HEK293 (cell line): ENCODE data around the gene CHMP6.
"Not testable (repeated sequence)": the region's sequence is repeated elsewhere in the genome, so short reads cannot be mapped to it uniquely, and the experiment has no call there.

Experiments
- PBX3 ChIP-seq: sonication (generic); formaldehyde crosslinking; IDR thresholded peaks from 2 replicates; pipeline ENCODE4 v1.8.1; 2022; ENCODE audit warnings: mild to moderate bottlenecking, moderate library complexity, missing genetic modification reagents
- ZNF76 ChIP-seq: fragments of 450-650 bp; formaldehyde crosslinking; IDR thresholded peaks from 2 replicates; pipeline ENCODE4; 2016; ENCODE audit warnings: low read depth, missing biosample characterization, missing genetic modification characterization, borderline replicate concordance
- TF ChIP-seq, protein P1 (sequence below): fragments of 450-650 bp; formaldehyde crosslinking; IDR thresholded peaks from 2 replicates; pipeline ENCODE4 v1.5.1; 2016; ENCODE audit warnings: missing biosample characterization, missing genetic modification characterization
- TF ChIP-seq, protein P2 (sequence below): fragments of 450-650 bp; formaldehyde crosslinking; IDR thresholded peaks from 2 replicates; pipeline ENCODE4 v1.5.1; 2016; ENCODE audit warnings: missing biosample characterization, missing genetic modification characterization

- TF ChIP-seq ZNF76 (tag by site-specific recombination); PBX3 (CRISPR knock-in tag): not testable (repeated sequence)
- TF ChIP-seq, protein P1, sequence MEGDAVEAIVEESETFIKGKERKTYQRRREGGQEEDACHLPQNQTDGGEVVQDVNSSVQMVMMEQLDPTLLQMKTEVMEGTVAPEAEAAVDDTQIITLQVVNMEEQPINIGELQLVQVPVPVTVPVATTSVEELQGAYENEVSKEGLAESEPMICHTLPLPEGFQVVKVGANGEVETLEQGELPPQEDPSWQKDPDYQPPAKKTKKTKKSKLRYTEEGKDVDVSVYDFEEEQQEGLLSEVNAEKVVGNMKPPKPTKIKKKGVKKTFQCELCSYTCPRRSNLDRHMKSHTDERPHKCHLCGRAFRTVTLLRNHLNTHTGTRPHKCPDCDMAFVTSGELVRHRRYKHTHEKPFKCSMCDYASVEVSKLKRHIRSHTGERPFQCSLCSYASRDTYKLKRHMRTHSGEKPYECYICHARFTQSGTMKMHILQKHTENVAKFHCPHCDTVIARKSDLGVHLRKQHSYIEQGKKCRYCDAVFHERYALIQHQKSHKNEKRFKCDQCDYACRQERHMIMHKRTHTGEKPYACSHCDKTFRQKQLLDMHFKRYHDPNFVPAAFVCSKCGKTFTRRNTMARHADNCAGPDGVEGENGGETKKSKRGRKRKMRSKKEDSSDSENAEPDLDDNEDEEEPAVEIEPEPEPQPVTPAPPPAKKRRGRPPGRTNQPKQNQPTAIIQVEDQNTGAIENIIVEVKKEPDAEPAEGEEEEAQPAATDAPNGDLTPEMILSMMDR (tag by site-specific recombination), result not testable (repeated sequence)
- TF ChIP-seq, protein P2, sequence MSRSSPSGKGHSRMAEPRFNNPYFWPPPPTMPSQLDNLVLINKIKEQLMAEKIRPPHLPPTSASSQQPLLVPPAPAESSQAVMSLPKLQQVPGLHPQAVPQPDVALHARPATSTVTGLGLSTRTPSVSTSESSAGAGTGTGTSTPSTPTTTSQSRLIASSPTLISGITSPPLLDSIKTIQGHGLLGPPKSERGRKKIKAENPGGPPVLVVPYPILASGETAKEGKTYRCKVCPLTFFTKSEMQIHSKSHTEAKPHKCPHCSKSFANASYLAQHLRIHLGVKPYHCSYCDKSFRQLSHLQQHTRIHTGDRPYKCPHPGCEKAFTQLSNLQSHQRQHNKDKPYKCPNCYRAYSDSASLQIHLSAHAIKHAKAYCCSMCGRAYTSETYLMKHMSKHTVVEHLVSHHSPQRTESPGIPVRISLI, result not testable (repeated sequence)
These were observed 25.7 kb downstream of the CHMP6 start for GRCh38 chr17:81017330-81017729.
